HepG2 (cell line): Measurements from ENCODE around the gene ACACB. TPM values are rescaled to one million over a fixed set of nuclear protein-coding genes. Genes with fewer than 3 reads are reported as not detected.

Source experiments
- AGO2 ChIP-seq: fragments of 200-400 bp; formaldehyde crosslinking; optimal IDR thresholded peaks from 2 replicates; pipeline ENCODE3; 2017; ENCODE audit warnings: mild to moderate bottlenecking, low read depth, low read length, moderate library complexity
- CBX1 ChIP-seq: IDR thresholded peaks from one replicate; pipeline ENCODE4 v1.6.1; 2016; ENCODE audit warnings: antibody characterized with exemption, low read depth
- EZH2 ChIP-seq: conservative IDR thresholded peaks from 2 replicates; pipeline ENCODE4 v1.6.1; 2012; ENCODE audit warnings: mild to moderate bottlenecking, low read depth, low read length, moderate library complexity
- GMEB2 ChIP-seq: IDR thresholded peaks from 2 replicates; pipeline ENCODE4 v1.6.1; 2016; ENCODE audit warnings: missing biosample characterization, missing genetic modification reagents, low read depth
- ISX ChIP-seq: sonication (generic); formaldehyde crosslinking; conservative IDR thresholded peaks from 2 replicates; pipeline ENCODE4 v1.5.0; 2020; ENCODE audit warnings: missing genetic modification reagents
- SNAPC5 ChIP-seq: sonication (generic); formaldehyde crosslinking; IDR thresholded peaks from 2 replicates; pipeline ENCODE4 v1.8.1; 2023; ENCODE audit warnings: mild to moderate bottlenecking, missing genetic modification reagents, borderline replicate concordance
- ZNF510 ChIP-seq: sonication (generic); formaldehyde crosslinking; IDR thresholded peaks from 2 replicates; pipeline ENCODE4 v1.4.0; 2020; ENCODE audit warnings: low read depth, mild to moderate bottlenecking, missing genetic modification reagents
- ZNF687 ChIP-seq: sonication (generic); formaldehyde crosslinking; IDR thresholded peaks from 2 replicates; pipeline ENCODE4 v1.5.1; 2020; ENCODE audit warnings: mild to moderate bottlenecking, missing genetic modification reagents, moderate library complexity
- ZNF710 ChIP-seq: sonication (generic); formaldehyde crosslinking; IDR thresholded peaks from 2 replicates; pipeline ENCODE4 v1.5.0; 2020; ENCODE audit warnings: mild to moderate bottlenecking, missing genetic modification reagents, borderline replicate concordance
- ZNF713 ChIP-seq: sonication (generic); formaldehyde crosslinking; IDR thresholded peaks from 2 replicates; pipeline ENCODE4 v1.4.0; 2020; ENCODE audit warnings: mild to moderate bottlenecking, missing genetic modification reagents
- ZNF782 ChIP-seq: sonication (generic); formaldehyde crosslinking; IDR thresholded peaks from 2 replicates; pipeline ENCODE4 v1.4.0; 2020; ENCODE audit warnings: missing genetic modification reagents, mild to moderate bottlenecking, borderline replicate concordance
- ZNF83 ChIP-seq: sonication (generic); formaldehyde crosslinking; IDR thresholded peaks from 2 replicates; pipeline ENCODE4 v1.4.0; 2020; ENCODE audit warnings: missing genetic modification reagents, mild to moderate bottlenecking, borderline replicate concordance
- ZSCAN5A ChIP-seq: sonication (generic); formaldehyde crosslinking; IDR thresholded peaks from 2 replicates; pipeline ENCODE4 v1.8.0; 2022; ENCODE audit warnings: mild to moderate bottlenecking, missing genetic modification reagents, borderline replicate concordance
- ZXDC ChIP-seq: sonication (generic); formaldehyde crosslinking; IDR thresholded peaks from 2 replicates; pipeline ENCODE4 v1.5.0; 2020; ENCODE audit warnings: mild to moderate bottlenecking, missing genetic modification reagents
- polyA plus RNA-seq, 8 experiments: library from polyadenylated mRNA; depleted of rRNA in 3 of 8; stranded (reverse) in 7 of 8; unstranded in 1 of 8; fragments of >200 nt; fragmentation: Illumina TruSeq in 4 of 8; extraction: Trizol in 4 of 8; gene quantifications; 2 replicates each; pipeline versions ENCODE4 v1.2.1 to v1.2.3, GENCODE V29; 2011 to 2016; ENCODE audit warnings: low read depth in 4 of 8, missing spikeins in 1 of 8, mixed read lengths in 1 of 8; ENCODE audit not compliant: insufficient read depth in 1 of 8
- total RNA-seq, 5 experiments: library from RNA; depleted of rRNA; stranded (reverse); fragments of >200 nt; fragmentation: Illumina TruSeq; extraction: Trizol; gene quantifications; 2 replicates each; pipeline ENCODE4 v1.2.3, GENCODE V29; 2016; ENCODE audit warnings: low read depth in 1 of 5

The ACACB gene
- total and polyA plus RNA-seq, 2 of the 13 experiments (the other 11 are each of a cell fraction or from before 2014, with no cell fraction given), result 6.2 to 8.6 TPM

GRCh38 chr12:109093022-109093918, 23.1 kb upstream of the ACACB start, which contains the start of gene ALKBH2 (continued):
- TF ChIP-seq AGO2, result no peak
- peak; percentile 82; the same call in 1 of the 2 replicates for TF ChIP-seq ZNF710 (CRISPR knock-in tag)
- peak; percentile 96; the same call in 1 of the 2 replicates for TF ChIP-seq ZNF83 (CRISPR knock-in tag)
- peak; percentile 96; the same call in 1 of the 2 replicates for TF ChIP-seq ZNF713
- TF ChIP-seq ZNF510 (CRISPR knock-in tag), result peak; percentile 98
- TF ChIP-seq ZXDC, result peak; percentile 61; the same call in 1 of the 2 replicates
- TF ChIP-seq GMEB2 (CRISPR knock-in tag), result peak; percentile 62; the same call in 1 of the 2 replicates
- peak; percentile 100 for TF ChIP-seq ZNF687 (CRISPR knock-in tag)
- no peak for TF ChIP-seq EZH2
- no peak for TF ChIP-seq ISX (CRISPR knock-in tag)
- peak; percentile 98 for TF ChIP-seq SNAPC5 (CRISPR knock-in tag)
- TF ChIP-seq ZNF782 (CRISPR knock-in tag), result peak; percentile 71; the same call in 1 of the 2 replicates
- peak; percentile 96 for TF ChIP-seq CBX1
- peak; percentile 79; the same call in 1 of the 2 replicates for TF ChIP-seq ZSCAN5A (CRISPR knock-in tag)
